GM12878 (cell line): ENCODE results near the gene BORCS6. TPM values are rescaled to one million over a fixed set of nuclear protein-coding genes. Genes with fewer than 3 reads are reported as not detected.

Source experiments
- ATAC-seq: fragments of 200-7000 bp; cut with Tn5 transposase; 3 replicates; pipeline ENCODE4 v1.9.1; 2020; ENCODE audit warnings: mild to moderate bottlenecking, moderate library complexity
- BruUV-seq: library from RNA; stranded (reverse); fragments of 400-500 nt; replicated peaks from 2 replicates; lab custom pipeline; 2021; lab: Mats Ljungman, UMichigan
- CTCF ChIA-PET: fragments of 300-600 bp; sonication (Branson Sonifier 250); formaldehyde crosslinking; extraction: SDS; loops from one replicate; lab custom pipeline; 2021; ENCODE audit warnings: inconsistent platforms; lab: Yijun Ruan, JAX
- POLR2A ChIA-PET: fragments of 350-600 bp; formaldehyde crosslinking; extraction: SDS; loops from one replicate; lab custom pipeline; 2021; ENCODE audit warnings: inconsistent platforms; lab: Charles Lee
- RAD21 ChIA-PET: fragments of 300-600 bp; sonication (Branson Sonifier 250); formaldehyde crosslinking; loops from one replicate; lab custom pipeline; 2023; ENCODE audit warnings: antibody characterized with exemption; ENCODE audit not compliant: unreplicated experiment; lab: Charles Lee
- SMC1A ChIA-PET: fragments of 300-600 bp; sonication (Branson Sonifier 250); formaldehyde crosslinking; loops from one replicate; lab custom pipeline; 2023; ENCODE audit not compliant: unreplicated experiment, uncharacterized antibody; lab: Charles Lee
- DNase-seq: peaks from one replicate; pipeline ENCODE4 v3.0.0-alpha.2; 2011; ENCODE audit warnings: low read depth, low spot score
- FAIRE-seq: peaks from 3 replicates; lab custom pipeline; 2011; peaks lifted over from hg19 to GRCh38; lab: Jason Lieb, UNC
- H2AFZ ChIP-seq: 2 replicates; pipeline ENCODE4 v1.6.0; 2011; ENCODE audit warnings: low read depth, low read length, control low read depth; ENCODE audit not compliant: control insufficient read depth
- H3K27ac ChIP-seq: 2 replicates; pipeline ENCODE4 v1.5.1; 2011; ENCODE audit warnings: control low read depth; ENCODE audit not compliant: control insufficient read depth, insufficient read depth
- H3K27me3 ChIP-seq, 2 experiments: replicated peaks in 1 of 2; 2 replicates each; pipeline versions ENCODE4 v1.6.0 to v1.6.1; 2011; ENCODE audit warnings: low read length in 1 of 2; ENCODE audit not compliant: control insufficient read depth in 2 of 2, insufficient read depth in 2 of 2
- H3K36me3 ChIP-seq, 2 experiments: 2 replicates each; pipeline ENCODE4 v1.5.1; 2011; ENCODE audit warnings: low read length in 1 of 2; ENCODE audit not compliant: control insufficient read depth in 2 of 2, insufficient read depth in 2 of 2
- H3K4me1 ChIP-seq: 2 replicates; pipeline ENCODE4 v1.6.1; 2011; ENCODE audit warnings: mild to moderate bottlenecking, low read length, moderate library complexity, mixed read lengths; ENCODE audit not compliant: control insufficient read depth, insufficient read depth
- H3K4me2 ChIP-seq: 2 replicates; pipeline ENCODE4 v1.6.0; 2011; ENCODE audit warnings: control low read depth; ENCODE audit not compliant: control insufficient read depth, insufficient read depth
- H3K4me3 ChIP-seq: fragments of 200-600 bp; sonication (generic); 2 replicates; pipeline ENCODE4 v1.5.1; 2016
- H3K79me2 ChIP-seq: 2 replicates; pipeline ENCODE4 v1.6.0; 2011; ENCODE audit warnings: low read length; ENCODE audit not compliant: control insufficient read depth, insufficient read depth
- H3K9ac ChIP-seq: 2 replicates; pipeline ENCODE4 v1.8.0; 2011; ENCODE audit warnings: low read length, control low read depth, mixed read lengths; ENCODE audit not compliant: control insufficient read depth, insufficient read depth
- H3K9me3 ChIP-seq: replicated peaks from 3 replicates; pipeline ENCODE4 v1.5.1; 2011; ENCODE audit warnings: mild to moderate bottlenecking, low read length; ENCODE audit not compliant: control insufficient read depth, insufficient read depth
- H4K20me1 ChIP-seq: 2 replicates; pipeline ENCODE4 v1.6.0; 2011; ENCODE audit not compliant: control insufficient read depth, insufficient read depth
- ATF7 ChIP-seq: fragments of 450-650 bp; IDR thresholded peaks from 2 replicates; pipeline ENCODE4 v1.6.1; 2016; ENCODE audit warnings: low read depth, mild to moderate bottlenecking
- BACH1 ChIP-seq: fragments of 450-650 bp; IDR thresholded peaks from 2 replicates; pipeline ENCODE4 v1.6.1; 2017; ENCODE audit warnings: mild to moderate bottlenecking, borderline replicate concordance
- CBX5 ChIP-seq: sonication (generic); IDR thresholded peaks from 2 replicates; pipeline ENCODE4 v1.6.1; 2016; ENCODE audit warnings: low read depth, moderate library complexity, mild to moderate bottlenecking, inconsistent platforms
- CHD2 ChIP-seq: IDR thresholded peaks from 2 replicates; pipeline ENCODE4 v1.6.1; 2011; ENCODE audit warnings: low read depth, low read length, improper control_type of control experiment, borderline replicate concordance
- CHD4 ChIP-seq: fragments of 200-600 bp; sonication (generic); IDR thresholded peaks from 2 replicates; pipeline ENCODE4 v1.6.1; 2016; ENCODE audit warnings: mild to moderate bottlenecking
- HDAC2 ChIP-seq: fragments of 200-600 bp; sonication (generic); IDR thresholded peaks from 2 replicates; pipeline ENCODE4 v1.6.1; 2017
- HSF1 ChIP-seq: fragments of 150-350 bp; IDR thresholded peaks from 2 replicates; pipeline ENCODE4 v1.6.1; 2014; ENCODE audit warnings: mild to moderate bottlenecking, low read depth, low read length
- LARP7 ChIP-seq: fragments of 450-650 bp; IDR thresholded peaks from 2 replicates; pipeline ENCODE4 v1.6.1; 2017; ENCODE audit warnings: mild to moderate bottlenecking
- NR2F1 ChIP-seq: fragments of 450-650 bp; conservative IDR thresholded peaks from 2 replicates; pipeline ENCODE4 v1.6.1; 2017; ENCODE audit warnings: mild to moderate bottlenecking
- RB1 ChIP-seq: fragments of 450-650 bp; formaldehyde crosslinking; IDR thresholded peaks from 2 replicates; pipeline ENCODE4 v1.6.1; 2017; ENCODE audit warnings: mild to moderate bottlenecking, borderline replicate concordance
- SIN3A ChIP-seq: IDR thresholded peaks from 2 replicates; pipeline ENCODE4 v1.6.1; 2012; ENCODE audit warnings: low read depth, low read length, improper control_type of control experiment
- SMARCA5 ChIP-seq: fragments of 450-650 bp; IDR thresholded peaks from 2 replicates; pipeline ENCODE4 v1.6.1; 2017; ENCODE audit warnings: mild to moderate bottlenecking
- SMC3 ChIP-seq: IDR thresholded peaks from 2 replicates; pipeline ENCODE4 v1.6.1; 2011; ENCODE audit warnings: low read length, improper control_type of control experiment, borderline replicate concordance
- SREBF1 ChIP-seq: IDR thresholded peaks from 2 replicates; pipeline ENCODE4 v1.6.1; 2012; ENCODE audit warnings: mild to moderate bottlenecking, low read length
- SUPT20H ChIP-seq: IDR thresholded peaks from 2 replicates; pipeline ENCODE4 v1.6.1; 2011; ENCODE audit warnings: low read depth, mild to moderate bottlenecking, low read length, moderate library complexity, borderline replicate concordance; ENCODE audit not compliant: control insufficient read depth
- SUZ12 ChIP-seq: fragments of 200-600 bp; sonication (generic); IDR thresholded peaks from one replicate; pipeline ENCODE4 v1.6.1; 2018; ENCODE audit warnings: antibody characterized with exemption, mild to moderate bottlenecking; ENCODE audit not compliant: unreplicated experiment
- TBL1XR1 ChIP-seq: IDR thresholded peaks from 2 replicates; pipeline ENCODE4 v1.6.1; 2012; ENCODE audit warnings: low read depth, low read length, improper control_type of control experiment
- ZBTB4 ChIP-seq: fragments of 450-650 bp; formaldehyde crosslinking; IDR thresholded peaks from 2 replicates; pipeline ENCODE4 v1.4.0; 2022; ENCODE audit warnings: mild to moderate bottlenecking, moderate library complexity
- ZNF217 ChIP-seq: fragments of 450-650 bp; IDR thresholded peaks from 2 replicates; pipeline ENCODE4 v1.6.1; 2017; ENCODE audit warnings: antibody characterized with exemption, mild to moderate bottlenecking
- WGBS: methylation state at CpG from one replicate; pipeline ENCODE4 v1.1.6; 2016; ENCODE audit warnings: low lambda C conversion rate; ENCODE audit not compliant: insufficient replicate concordance, insufficient coverage; ENCODE audit errors: missing lambda C conversion rate; 5-methylcytosine and 5-hydroxymethylcytosine counted together
- in situ Hi-C: fragments of 300-500 bp; cut with MboI; formaldehyde crosslinking; loops from 9 replicates; pipeline ENCODE4 v1.14.3; 2018; ENCODE audit warnings: mixed read lengths
- intact Hi-C: fragments of 100-400 bp; cut with micrococcal nuclease; formaldehyde crosslinking; loops from one replicate; pipeline ENCODE4 v1.14.2; 2022; ENCODE audit not compliant: unreplicated experiment
- polyA plus RNA-seq, 11 experiments: library from polyadenylated mRNA; depleted of rRNA in 4 of 11; unstranded in 6 of 11; stranded (reverse) in 5 of 11; fragments of >200 nt; fragmentation: Nextera tagmentation in 4 of 11; fragmentation: Illumina TruSeq in 1 of 11; extraction: Ambion mirVana in 4 of 11; extraction: Trizol in 1 of 11; gene quantifications; 1 replicate in 1 of 11; 2 replicates in 10 of 11; pipeline versions ENCODE4 v1.2.1 to v1.2.3, GENCODE V29; 2011 to 2016; ENCODE audit warnings: inconsistent platforms in 2 of 11, missing spikeins in 2 of 11, low read depth in 1 of 11
- total RNA-seq, 4 experiments: library from RNA; depleted of rRNA in 3 of 4; stranded (reverse); fragments of >200 nt in 3 of 4; fragmentation: Illumina TruSeq in 1 of 4; extraction: Trizol in 1 of 4; gene quantifications; 2 replicates each; pipeline versions ENCODE4 v1.2.1 to v1.2.3, GENCODE V29; 2013 to 2021

BORCS6 gene
- total and polyA plus RNA-seq, 10 of the 15 experiments (the other 5 are each of a cell fraction or from before 2014, with no cell fraction given): 0.37 to 14.1 (median 6.7) TPM

GRCh38 chr17:8162233-8162996 is 27.6 kb downstream of the BORCS6 start, which contains the start of gene VAMP2:
TSS of gene VAMP2 (minus strand) at chr17:8162948. CDS start at chr17:8162879, 69 bp downstream.
- peak within 1 kb of the TSS; percentile 91 for H3K9ac ChIP-seq
- CTCF ChIA-PET: interaction anchor here (2.3 kb wide), 1 partner anchor 24 kb away, joined by 11 read pairs; no protein-coding TSS in a partner anchor
- H3K27ac ChIP-seq: peak within 1 kb of the TSS; percentile 87
- no peaks in the 10 kb centered on the region for H3K9me3 ChIP-seq
- no peaks in the 10 kb centered on the region for H3K27me3 ChIP-seq
- H4K20me1 ChIP-seq: no peaks in the 10 kb centered on the region
- 1% methylated on average over 44 of the region's 75 CpGs for WGBS
- H3K4me2 ChIP-seq: peak within 1 kb of the TSS; percentile 100
- intact Hi-C loops: loop anchor here (5.0 kb wide), 1 partner anchor 100 kb away; no protein-coding TSS in a partner anchor
- peaks cover 33% of the 10 kb centered on the region for H3K4me1 ChIP-seq
- POLR2A ChIA-PET: interaction anchor here (0.6 to 2.6 kb wide), 3 partner anchors 11 to 72 kb away, joined by 3 to 12 read pairs (median 3); partner anchors contain the start of gene AURKB
- DNase-seq (no peak), FAIRE-seq (no peak), ATAC-seq (peak; percentile 69)
- peaks cover 0 to 5% of the 10 kb centered on the region in 2 experiments; a peak in 1 of 4 replicates for H3K36me3 ChIP-seq
- H3K4me3 ChIP-seq: peak within 1 kb of the TSS; percentile 95
- SMC1A ChIA-PET: interaction anchor here (0.7 to 2.7 kb wide), 2 partner anchors 25 to 43 kb away, joined by 3 to 11 read pairs; no protein-coding TSS in a partner anchor
- RAD21 ChIA-PET: interaction anchor here (2.2 kb wide), 1 partner anchor 43 kb away, joined by 9 read pairs; no protein-coding TSS in a partner anchor
- H3K79me2 ChIP-seq: peaks cover 24% of the 10 kb centered on the region
- BruUV-seq: no TSS peak
- in situ Hi-C loops: no loop called here
- H2AFZ ChIP-seq: peak within 1 kb of the TSS; percentile 94
- TF ChIP-seq SMARCA5: peak; percentile 82
- TF ChIP-seq SUPT20H: no peak
- no peak for TF ChIP-seq SREBF1
- no peak for TF ChIP-seq HSF1
- TF ChIP-seq HDAC2: no peak
- TF ChIP-seq RB1: 0 out of 2 replicates have a peak, but pooled peaks have one; percentile 46
- TF ChIP-seq TBL1XR1: no peak
- TF ChIP-seq ZNF217: 0 out of 2 replicates have a peak, but pooled peaks have one; percentile 53
- TF ChIP-seq BACH1: peak; percentile 93
- no peak for TF ChIP-seq ATF7
- peak; percentile 68 for TF ChIP-seq NR2F1
- TF ChIP-seq ZBTB4 (CRISPR knock-in tag): no peak
- TF ChIP-seq CHD4: no peak
- TF ChIP-seq SUZ12: no peak
- no peak for TF ChIP-seq CHD2
- TF ChIP-seq CBX5: no peak
- peak; percentile 95 for TF ChIP-seq LARP7
- no peak for TF ChIP-seq SMC3
- 0 out of 2 replicates have a peak, but pooled peaks have one; percentile 40 for TF ChIP-seq SIN3A
